ENCODE measurements around the gene SLC10A6.

DNA sequence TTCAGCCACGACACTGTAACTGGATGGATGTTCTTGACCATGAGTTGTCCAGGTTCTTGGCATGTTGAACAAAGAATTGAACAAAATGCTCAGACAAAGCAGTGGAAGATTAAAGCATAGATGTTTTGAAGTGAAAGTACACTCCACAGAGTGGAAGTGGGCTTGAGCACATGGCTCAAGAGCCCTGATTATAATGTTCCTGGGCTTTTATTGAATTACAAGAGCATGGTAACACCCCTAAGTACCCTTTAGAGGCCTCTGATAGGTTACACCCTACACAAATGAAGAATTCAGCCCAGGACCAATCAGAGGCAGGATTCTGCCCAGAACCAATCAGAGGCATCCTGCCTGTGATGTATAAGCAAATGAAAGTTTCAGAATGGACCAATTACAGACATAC is 33.5 kb downstream of the SLC10A6 start:
- TF ChIP-seq POLR2AphosphoS5 (IDR thresholded peaks at IDR 0.05; ENCODE audit: borderline replicate concordance, low read depth, low read length), result no peak
- no peak for TF ChIP-seq EZH2 (IDR thresholded peaks at IDR 0.05)
- TF ChIP-seq FOXP2 (optimal IDR thresholded peaks at IDR 0.05; ENCODE audit: control extremely low read depth, extremely low read length, insufficient read depth), result no peak
